RWPE1 (cell line): ENCODE measurements around the gene AP3B1.

Source experiments
- CTCF ChIA-PET: fragments of 350-600 bp; sonication (Branson Sonifier 250); formaldehyde crosslinking; extraction: SDS; loops from one replicate; lab custom pipeline; 2021; lab: Yijun Ruan, JAX
- POLR2A ChIA-PET: fragments of 400-600 bp; formaldehyde crosslinking; extraction: SDS; loops from one replicate; lab custom pipeline; 2020; ENCODE audit warnings: antibody characterized with exemption; ENCODE audit not compliant: low non-redundant PET; lab: Yijun Ruan, JAX
- DNase-seq: peaks from one replicate; pipeline ENCODE4 v3.0.0; 2012; ENCODE audit warnings: low spot score
- H3K27ac ChIP-seq: fragments of 450-650 bp; 2 replicates; pipeline ENCODE4 v1.5.1; 2017
- TF ChIP-seq, protein P1 (sequence below): fragments of 450-650 bp; conservative IDR thresholded peaks from 2 replicates; pipeline ENCODE4 v1.5.1; 2017; ENCODE audit warnings: low read depth, mild to moderate bottlenecking

Gene AP3B1

GRCh38 chr5:77955577-77955976 is 338.9 kb downstream of the AP3B1 start:
- no peak overlapping the region for H3K27ac ChIP-seq
- ChIA-PET POLR2A (no interaction called here), CTCF (interaction anchor here (0.6 kb wide), 1 partner anchor 128 kb away, joined by 4 read pairs; no protein-coding TSS in a partner anchor)
- TF ChIP-seq, protein P1, sequence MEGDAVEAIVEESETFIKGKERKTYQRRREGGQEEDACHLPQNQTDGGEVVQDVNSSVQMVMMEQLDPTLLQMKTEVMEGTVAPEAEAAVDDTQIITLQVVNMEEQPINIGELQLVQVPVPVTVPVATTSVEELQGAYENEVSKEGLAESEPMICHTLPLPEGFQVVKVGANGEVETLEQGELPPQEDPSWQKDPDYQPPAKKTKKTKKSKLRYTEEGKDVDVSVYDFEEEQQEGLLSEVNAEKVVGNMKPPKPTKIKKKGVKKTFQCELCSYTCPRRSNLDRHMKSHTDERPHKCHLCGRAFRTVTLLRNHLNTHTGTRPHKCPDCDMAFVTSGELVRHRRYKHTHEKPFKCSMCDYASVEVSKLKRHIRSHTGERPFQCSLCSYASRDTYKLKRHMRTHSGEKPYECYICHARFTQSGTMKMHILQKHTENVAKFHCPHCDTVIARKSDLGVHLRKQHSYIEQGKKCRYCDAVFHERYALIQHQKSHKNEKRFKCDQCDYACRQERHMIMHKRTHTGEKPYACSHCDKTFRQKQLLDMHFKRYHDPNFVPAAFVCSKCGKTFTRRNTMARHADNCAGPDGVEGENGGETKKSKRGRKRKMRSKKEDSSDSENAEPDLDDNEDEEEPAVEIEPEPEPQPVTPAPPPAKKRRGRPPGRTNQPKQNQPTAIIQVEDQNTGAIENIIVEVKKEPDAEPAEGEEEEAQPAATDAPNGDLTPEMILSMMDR = no peak
- DNase-seq = no peak

- DNase-seq = no peak
- ChIA-PET POLR2A (no interaction called here), CTCF (no interaction called here)
- TF ChIP-seq, protein P1 = no peak
- no peak overlapping the region for H3K27ac ChIP-seq
Measured at GRCh38 chr5:77953374-77953773, 341.1 kb downstream of the AP3B1 start.

- no peak overlapping the region for H3K27ac ChIP-seq
- POLR2A ChIA-PET = no interaction called here
- CTCF ChIA-PET = interaction anchor here (0.6 kb wide), 1 partner anchor 230 kb away, joined by 3 read pairs; no protein-coding TSS in a partner anchor
- DNase-seq = no peak
- TF ChIP-seq, protein P1 = no peak
Measured at GRCh38 chr5:77952636-77953212, 341.8 kb downstream of the AP3B1 start.
